GM23338 (cell line): Measurements from ENCODE around the gene SULF2. TPM values are rescaled to one million over a fixed set of nuclear protein-coding genes. Genes with fewer than 3 reads are reported as not detected.
A peak's percentile ranks its signal among the peaks of the same experiment; 100 is the strongest.

Experiments used
- ATAC-seq: fragments of 200-7000 bp; cut with Tn5 transposase; 3 replicates; pipeline ENCODE4 v1.9.1; 2020
- DNase-seq: peaks from one replicate; pipeline ENCODE4 v3.0.0-alpha.2; 2015; ENCODE audit warnings: low spot score
- H2AFZ ChIP-seq: fragments of 200-600 bp; sonication (generic); 2 replicates; pipeline ENCODE4 v1.8.0; 2016; ENCODE audit warnings: antibody characterized with exemption, mild to moderate bottlenecking, moderate library complexity
- H3F3A ChIP-seq: fragments of 200-600 bp; sonication (generic); replicated peaks from 2 replicates; pipeline ENCODE4 v1.8.0; 2017; ENCODE audit warnings: antibody characterized with exemption, mixed run types, low read depth
- H3K27ac ChIP-seq: fragments of 200-600 bp; sonication (generic); 2 replicates; pipeline ENCODE4 v1.6.1; 2016; ENCODE audit warnings: low read depth
- H3K27me3 ChIP-seq: fragments of 200-600 bp; sonication (generic); 2 replicates; pipeline ENCODE4 v1.8.0; 2016; ENCODE audit warnings: mild to moderate bottlenecking, mixed run types, moderate library complexity; ENCODE audit not compliant: insufficient read depth
- H3K36me3 ChIP-seq: fragments of 200-600 bp; sonication (generic); 2 replicates; pipeline ENCODE4 v1.8.0; 2016; ENCODE audit warnings: mild to moderate bottlenecking; ENCODE audit not compliant: insufficient read depth
- H3K4me1 ChIP-seq: fragments of 200-600 bp; sonication (generic); 2 replicates; pipeline ENCODE4 v1.8.0; 2016; ENCODE audit warnings: mild to moderate bottlenecking, moderate library complexity; ENCODE audit not compliant: insufficient read depth
- H3K4me2 ChIP-seq: fragments of 200-600 bp; sonication (generic); 2 replicates; pipeline ENCODE4 v1.7.1; 2017; ENCODE audit warnings: mixed run types
- H3K4me3 ChIP-seq: fragments of 200-600 bp; sonication (generic); 2 replicates; pipeline ENCODE4 v1.6.1; 2016; ENCODE audit warnings: mixed run types
- H3K79me2 ChIP-seq: fragments of 200-600 bp; sonication (generic); replicated peaks from 2 replicates; pipeline ENCODE4 v1.8.0; 2017; ENCODE audit warnings: mild to moderate bottlenecking; ENCODE audit not compliant: insufficient read depth
- H3K9me2 ChIP-seq: fragments of 200-600 bp; sonication (generic); 2 replicates; pipeline ENCODE4 v1.8.0; 2017; ENCODE audit not compliant: insufficient read depth
- H4K20me1 ChIP-seq: fragments of 200-600 bp; sonication (generic); replicated peaks from 2 replicates; pipeline ENCODE4 v1.8.0; 2017; ENCODE audit warnings: mild to moderate bottlenecking; ENCODE audit not compliant: insufficient read depth
- H3K27ac Mint-ChIP-seq: 2 replicates; pipeline ENCODE4 v1.8.0; 2020; ENCODE audit warnings: inconsistent platforms, mild to moderate bottlenecking, moderate library complexity, mixed read lengths
- H3K27me3 Mint-ChIP-seq: 3 replicates; pipeline ENCODE4 v1.8.0; 2022; ENCODE audit warnings: low read depth, mild to moderate bottlenecking, moderate library complexity, mixed read lengths, inconsistent platforms; ENCODE audit not compliant: insufficient read depth, poor library complexity
- H3K36me3 Mint-ChIP-seq: 3 replicates; pipeline ENCODE4 v1.8.0; 2021; ENCODE audit warnings: low read depth, mild to moderate bottlenecking, inconsistent platforms, moderate library complexity, mixed read lengths
- H3K4me1 Mint-ChIP-seq: 3 replicates; pipeline ENCODE4 v1.8.0; 2020; ENCODE audit warnings: mild to moderate bottlenecking, inconsistent platforms, mixed read lengths
- H3K4me3 Mint-ChIP-seq: 3 replicates; pipeline ENCODE4 v1.8.0; 2021; ENCODE audit warnings: moderate library complexity, mild to moderate bottlenecking, inconsistent platforms, mixed read lengths
- H3K9me3 Mint-ChIP-seq: 3 replicates; pipeline ENCODE4 v1.8.0; 2020; ENCODE audit warnings: moderate library complexity, mild to moderate bottlenecking, inconsistent platforms, mixed read lengths
- CREB1 ChIP-seq: fragments of 250-450 bp; sonication (Bioruptor Pico); IDR thresholded peaks from 2 replicates; pipeline ENCODE4 v1.5.0; 2020; ENCODE audit warnings: low read depth, mild to moderate bottlenecking, moderate library complexity
- EZH2 ChIP-seq: fragments of 200-600 bp; sonication (generic); IDR thresholded peaks from one replicate; pipeline ENCODE4 v1.8.0; 2017; ENCODE audit warnings: antibody characterized with exemption, mild to moderate bottlenecking, low read depth; ENCODE audit not compliant: unreplicated experiment
- EZH2phosphoT487 ChIP-seq: fragments of 200-600 bp; sonication (generic); IDR thresholded peaks from one replicate; pipeline ENCODE4 v1.8.1; 2018; ENCODE audit warnings: antibody characterized with exemption; ENCODE audit not compliant: unreplicated experiment
- NANOG ChIP-seq: IDR thresholded peaks from 2 replicates; pipeline ENCODE4 v1.6.1; 2016; ENCODE audit warnings: antibody characterized with exemption, borderline replicate concordance
- STAT1 ChIP-seq: IDR thresholded peaks from one replicate; pipeline ENCODE4 v1.6.1; 2016; ENCODE audit warnings: antibody characterized with exemption; ENCODE audit not compliant: unreplicated experiment
- ZNF114 ChIP-seq: fragments of 250-450 bp; sonication (Bioruptor Pico); IDR thresholded peaks from 2 replicates; pipeline ENCODE4 v1.5.0; 2020; ENCODE audit warnings: mild to moderate bottlenecking, moderate library complexity
- polyA plus RNA-seq: library from polyadenylated mRNA; unstranded; fragments of >200 nt; fragmentation: Nextera tagmentation; extraction: Ambion mirVana; gene quantifications from 2 replicates; pipeline ENCODE4 v1.2.1, GENCODE V29; 2016
- total RNA-seq: library from RNA; depleted of rRNA; stranded (reverse); fragments of >200 nt; shearing (Covaris generic); gene quantifications from 2 replicates; pipeline ENCODE4 v1.2.3, GENCODE V29; 2014
- TF ChIP-seq, protein P1 (sequence below): IDR thresholded peaks from one replicate; pipeline ENCODE4 v1.6.1; 2018; ENCODE audit warnings: antibody characterized with exemption; ENCODE audit not compliant: unreplicated experiment
- TF ChIP-seq, protein P2 (sequence below): fragments of 250-450 bp; sonication (Bioruptor Pico); IDR thresholded peaks from 2 replicates; pipeline ENCODE4 v1.5.0; 2020; ENCODE audit warnings: mild to moderate bottlenecking, moderate library complexity
- TF ChIP-seq, protein P3 (sequence below), 2 experiments: fragments of 200-600 bp in 1 of 2; sonication (generic) in 1 of 2; conservative IDR thresholded peaks; 2 replicates each; pipeline versions ENCODE4 v1.5.1 to v1.6.1; 2016 to 2017; ENCODE audit warnings: antibody characterized with exemption in 2 of 2, low read depth in 2 of 2, mild to moderate bottlenecking in 2 of 2, moderate library complexity in 1 of 2

The SULF2 gene
- total and polyA plus RNA-seq, 2 experiments from 2014 or later, result 9.5 to 20.7 TPM

DNA sequence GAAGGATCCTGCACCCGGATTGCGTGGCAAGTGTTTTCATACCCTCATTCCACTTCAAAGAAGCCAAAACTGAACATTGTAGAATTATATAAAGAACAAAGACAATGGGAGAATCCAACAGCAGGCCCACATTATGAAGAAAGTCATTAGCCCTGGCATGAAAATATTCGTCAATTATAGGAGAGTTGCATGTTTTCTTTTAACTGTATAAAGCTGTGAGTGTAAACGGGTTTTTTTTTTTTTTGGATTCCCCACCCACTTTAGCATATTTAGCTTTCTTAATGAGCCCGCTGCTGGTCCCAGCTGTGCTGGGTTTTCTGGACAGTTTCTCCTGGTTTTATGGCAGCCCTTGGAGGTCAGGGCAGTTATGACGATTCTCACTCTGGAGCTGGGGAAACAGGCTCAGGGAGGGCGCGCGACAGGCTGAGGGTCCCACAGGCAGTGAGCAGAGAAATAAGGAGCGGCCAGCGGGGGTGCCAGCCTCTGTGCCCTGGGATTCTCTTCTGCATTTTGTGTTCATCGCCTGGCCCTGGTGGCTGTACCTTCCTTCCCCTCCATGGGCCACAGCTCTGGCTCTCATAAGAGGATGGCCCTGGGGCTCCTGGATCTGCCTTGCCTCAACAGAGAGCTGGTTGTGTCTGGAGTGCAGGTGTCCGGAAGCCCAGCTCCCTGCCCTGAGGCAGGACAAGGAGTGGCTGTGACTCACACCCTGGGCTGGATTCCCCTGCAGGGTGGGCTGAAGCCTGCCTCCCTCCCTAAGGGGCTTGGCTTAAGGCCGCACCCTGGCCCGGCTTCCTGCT, 24.1 kb upstream of the SULF2 start:
- H3K36me3 Mint-ChIP-seq, result peaks cover 8% of the 10 kb centered on the region; the same call in 2 of the 3 replicates
- Histone ChIP-seq H3K79me2 (no peaks in the 10 kb centered on the region), H3F3A (no peaks in the 10 kb centered on the region), H3K4me1 (peaks cover 5% of the 10 kb centered on the region), H3K4me3 (no peak overlapping the region), H4K20me1 (no peaks in the 10 kb centered on the region), H3K9me2 (no peaks in the 10 kb centered on the region), H3K27me3 (no peaks in the 10 kb centered on the region), H3K4me2 (no peak overlapping the region), H3K27ac (no peak overlapping the region), H3K36me3 (no peaks in the 10 kb centered on the region), H2AFZ (peak overlapping the region; percentile 56; the same call in 1 of the 2 replicates)
- H3K4me3 Mint-ChIP-seq, result no peak overlapping the region
- H3K9me3 Mint-ChIP-seq, result peaks cover 12% of the 10 kb centered on the region
- peaks cover 11% of the 10 kb centered on the region for H3K4me1 Mint-ChIP-seq
- H3K27me3 Mint-ChIP-seq, result no peaks in the 10 kb centered on the region
- no peak overlapping the region for H3K27ac Mint-ChIP-seq
- TF ChIP-seq, protein P1, sequence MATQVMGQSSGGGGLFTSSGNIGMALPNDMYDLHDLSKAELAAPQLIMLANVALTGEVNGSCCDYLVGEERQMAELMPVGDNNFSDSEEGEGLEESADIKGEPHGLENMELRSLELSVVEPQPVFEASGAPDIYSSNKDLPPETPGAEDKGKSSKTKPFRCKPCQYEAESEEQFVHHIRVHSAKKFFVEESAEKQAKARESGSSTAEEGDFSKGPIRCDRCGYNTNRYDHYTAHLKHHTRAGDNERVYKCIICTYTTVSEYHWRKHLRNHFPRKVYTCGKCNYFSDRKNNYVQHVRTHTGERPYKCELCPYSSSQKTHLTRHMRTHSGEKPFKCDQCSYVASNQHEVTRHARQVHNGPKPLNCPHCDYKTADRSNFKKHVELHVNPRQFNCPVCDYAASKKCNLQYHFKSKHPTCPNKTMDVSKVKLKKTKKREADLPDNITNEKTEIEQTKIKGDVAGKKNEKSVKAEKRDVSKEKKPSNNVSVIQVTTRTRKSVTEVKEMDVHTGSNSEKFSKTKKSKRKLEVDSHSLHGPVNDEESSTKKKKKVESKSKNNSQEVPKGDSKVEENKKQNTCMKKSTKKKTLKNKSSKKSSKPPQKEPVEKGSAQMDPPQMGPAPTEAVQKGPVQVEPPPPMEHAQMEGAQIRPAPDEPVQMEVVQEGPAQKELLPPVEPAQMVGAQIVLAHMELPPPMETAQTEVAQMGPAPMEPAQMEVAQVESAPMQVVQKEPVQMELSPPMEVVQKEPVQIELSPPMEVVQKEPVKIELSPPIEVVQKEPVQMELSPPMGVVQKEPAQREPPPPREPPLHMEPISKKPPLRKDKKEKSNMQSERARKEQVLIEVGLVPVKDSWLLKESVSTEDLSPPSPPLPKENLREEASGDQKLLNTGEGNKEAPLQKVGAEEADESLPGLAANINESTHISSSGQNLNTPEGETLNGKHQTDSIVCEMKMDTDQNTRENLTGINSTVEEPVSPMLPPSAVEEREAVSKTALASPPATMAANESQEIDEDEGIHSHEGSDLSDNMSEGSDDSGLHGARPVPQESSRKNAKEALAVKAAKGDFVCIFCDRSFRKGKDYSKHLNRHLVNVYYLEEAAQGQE, result no peak
- TF ChIP-seq EZH2 (no peak), ZNF114 (CRISPR knock-in tag) (no peak)
- DNase-seq (no peak), ATAC-seq (peak; percentile 60)

DNA sequence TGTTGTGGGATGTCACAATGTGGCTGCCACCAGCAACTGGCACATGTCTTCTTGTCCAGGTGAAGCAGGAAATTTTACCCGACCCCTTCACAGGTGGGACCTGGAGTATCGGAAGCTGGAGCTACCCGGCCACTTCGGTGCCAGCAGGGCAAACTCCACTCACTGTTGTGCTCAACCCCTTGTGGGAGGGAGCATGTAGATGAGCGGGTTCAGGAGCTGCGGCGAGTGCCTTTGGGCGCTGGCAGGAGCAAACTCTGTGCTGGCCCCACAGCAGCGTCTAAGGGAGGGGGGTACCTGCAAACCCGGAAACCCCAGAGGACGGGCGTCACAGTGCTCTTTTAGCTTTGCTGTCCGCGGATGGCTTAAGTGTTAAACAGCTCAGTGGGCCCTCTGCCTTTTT, 20.7 kb upstream of the SULF2 start:
- H3K4me1 Mint-ChIP-seq, result peaks cover 17% of the 10 kb centered on the region
- TF ChIP-seq ZNF114 (CRISPR knock-in tag) (no peak), NANOG (no peak), EZH2 (no peak), STAT1 (no peak), EZH2phosphoT487 (no peak), CREB1 (no peak)
- TF ChIP-seq, protein P2, sequence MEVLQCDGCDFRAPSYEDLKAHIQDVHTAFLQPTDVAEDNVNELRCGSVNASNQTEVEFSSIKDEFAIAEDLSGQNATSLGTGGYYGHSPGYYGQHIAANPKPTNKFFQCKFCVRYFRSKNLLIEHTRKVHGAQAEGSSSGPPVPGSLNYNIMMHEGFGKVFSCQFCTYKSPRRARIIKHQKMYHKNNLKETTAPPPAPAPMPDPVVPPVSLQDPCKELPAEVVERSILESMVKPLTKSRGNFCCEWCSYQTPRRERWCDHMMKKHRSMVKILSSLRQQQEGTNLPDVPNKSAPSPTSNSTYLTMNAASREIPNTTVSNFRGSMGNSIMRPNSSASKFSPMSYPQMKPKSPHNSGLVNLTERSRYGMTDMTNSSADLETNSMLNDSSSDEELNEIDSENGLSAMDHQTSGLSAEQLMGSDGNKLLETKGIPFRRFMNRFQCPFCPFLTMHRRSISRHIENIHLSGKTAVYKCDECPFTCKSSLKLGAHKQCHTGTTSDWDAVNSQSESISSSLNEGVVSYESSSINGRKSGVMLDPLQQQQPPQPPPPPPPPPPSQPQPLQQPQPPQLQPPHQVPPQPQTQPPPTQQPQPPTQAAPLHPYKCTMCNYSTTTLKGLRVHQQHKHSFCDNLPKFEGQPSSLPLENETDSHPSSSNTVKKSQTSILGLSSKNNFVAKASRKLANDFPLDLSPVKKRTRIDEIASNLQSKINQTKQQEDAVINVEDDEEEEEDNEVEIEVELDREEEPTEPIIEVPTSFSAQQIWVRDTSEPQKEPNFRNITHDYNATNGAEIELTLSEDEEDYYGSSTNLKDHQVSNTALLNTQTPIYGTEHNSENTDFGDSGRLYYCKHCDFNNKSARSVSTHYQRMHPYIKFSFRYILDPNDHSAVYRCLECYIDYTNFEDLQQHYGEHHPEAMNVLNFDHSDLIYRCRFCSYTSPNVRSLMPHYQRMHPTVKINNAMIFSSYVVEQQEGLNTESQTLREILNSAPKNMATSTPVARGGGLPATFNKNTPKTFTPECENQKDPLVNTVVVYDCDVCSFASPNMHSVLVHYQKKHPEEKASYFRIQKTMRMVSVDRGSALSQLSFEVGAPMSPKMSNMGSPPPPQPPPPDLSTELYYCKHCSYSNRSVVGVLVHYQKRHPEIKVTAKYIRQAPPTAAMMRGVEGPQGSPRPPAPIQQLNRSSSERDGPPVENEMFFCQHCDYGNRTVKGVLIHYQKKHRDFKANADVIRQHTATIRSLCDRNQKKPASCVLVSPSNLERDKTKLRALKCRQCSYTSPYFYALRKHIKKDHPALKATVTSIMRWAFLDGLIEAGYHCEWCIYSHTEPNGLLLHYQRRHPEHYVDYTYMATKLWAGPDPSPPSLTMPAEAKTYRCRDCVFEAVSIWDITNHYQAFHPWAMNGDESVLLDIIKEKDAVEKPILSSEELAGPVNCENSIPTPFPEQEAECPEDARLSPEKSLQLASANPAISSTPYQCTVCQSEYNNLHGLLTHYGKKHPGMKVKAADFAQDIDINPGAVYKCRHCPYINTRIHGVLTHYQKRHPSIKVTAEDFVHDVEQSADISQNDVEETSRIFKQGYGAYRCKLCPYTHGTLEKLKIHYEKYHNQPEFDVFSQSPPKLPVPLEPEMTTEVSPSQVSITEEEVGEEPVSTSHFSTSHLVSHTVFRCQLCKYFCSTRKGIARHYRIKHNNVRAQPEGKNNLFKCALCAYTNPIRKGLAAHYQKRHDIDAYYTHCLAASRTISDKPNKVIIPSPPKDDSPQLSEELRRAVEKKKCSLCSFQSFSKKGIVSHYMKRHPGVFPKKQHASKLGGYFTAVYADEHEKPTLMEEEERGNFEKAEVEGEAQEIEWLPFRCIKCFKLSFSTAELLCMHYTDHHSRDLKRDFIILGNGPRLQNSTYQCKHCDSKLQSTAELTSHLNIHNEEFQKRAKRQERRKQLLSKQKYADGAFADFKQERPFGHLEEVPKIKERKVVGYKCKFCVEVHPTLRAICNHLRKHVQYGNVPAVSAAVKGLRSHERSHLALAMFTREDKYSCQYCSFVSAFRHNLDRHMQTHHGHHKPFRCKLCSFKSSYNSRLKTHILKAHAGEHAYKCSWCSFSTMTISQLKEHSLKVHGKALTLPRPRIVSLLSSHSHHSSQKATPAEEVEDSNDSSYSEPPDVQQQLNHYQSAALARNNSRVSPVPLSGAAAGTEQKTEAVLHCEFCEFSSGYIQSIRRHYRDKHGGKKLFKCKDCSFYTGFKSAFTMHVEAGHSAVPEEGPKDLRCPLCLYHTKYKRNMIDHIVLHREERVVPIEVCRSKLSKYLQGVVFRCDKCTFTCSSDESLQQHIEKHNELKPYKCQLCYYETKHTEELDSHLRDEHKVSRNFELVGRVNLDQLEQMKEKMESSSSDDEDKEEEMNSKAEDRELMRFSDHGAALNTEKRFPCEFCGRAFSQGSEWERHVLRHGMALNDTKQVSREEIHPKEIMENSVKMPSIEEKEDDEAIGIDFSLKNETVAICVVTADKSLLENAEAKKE (CRISPR knock-in tag), result no peak
- TF ChIP-seq, protein P3, sequence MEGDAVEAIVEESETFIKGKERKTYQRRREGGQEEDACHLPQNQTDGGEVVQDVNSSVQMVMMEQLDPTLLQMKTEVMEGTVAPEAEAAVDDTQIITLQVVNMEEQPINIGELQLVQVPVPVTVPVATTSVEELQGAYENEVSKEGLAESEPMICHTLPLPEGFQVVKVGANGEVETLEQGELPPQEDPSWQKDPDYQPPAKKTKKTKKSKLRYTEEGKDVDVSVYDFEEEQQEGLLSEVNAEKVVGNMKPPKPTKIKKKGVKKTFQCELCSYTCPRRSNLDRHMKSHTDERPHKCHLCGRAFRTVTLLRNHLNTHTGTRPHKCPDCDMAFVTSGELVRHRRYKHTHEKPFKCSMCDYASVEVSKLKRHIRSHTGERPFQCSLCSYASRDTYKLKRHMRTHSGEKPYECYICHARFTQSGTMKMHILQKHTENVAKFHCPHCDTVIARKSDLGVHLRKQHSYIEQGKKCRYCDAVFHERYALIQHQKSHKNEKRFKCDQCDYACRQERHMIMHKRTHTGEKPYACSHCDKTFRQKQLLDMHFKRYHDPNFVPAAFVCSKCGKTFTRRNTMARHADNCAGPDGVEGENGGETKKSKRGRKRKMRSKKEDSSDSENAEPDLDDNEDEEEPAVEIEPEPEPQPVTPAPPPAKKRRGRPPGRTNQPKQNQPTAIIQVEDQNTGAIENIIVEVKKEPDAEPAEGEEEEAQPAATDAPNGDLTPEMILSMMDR (conservative IDR thresholded peaks at IDR 0.05; ENCODE audit: low read depth in 2 of 2), result no peak

More for the DNA sequence above, 20.7 kb upstream of the SULF2 start:
- peaks cover 3% of the 10 kb centered on the region for H3K27me3 Mint-ChIP-seq
- no peaks in the 10 kb centered on the region for H3K9me2 ChIP-seq
- H3K27ac ChIP-seq, result no peak overlapping the region
- H2AFZ ChIP-seq, result 0 out of 2 replicates have a peak overlapping the region, but pooled peaks have one; percentile 7
- H3K36me3 ChIP-seq, result no peaks in the 10 kb centered on the region
- H3F3A ChIP-seq, result no peaks in the 10 kb centered on the region
- H3K9me3 Mint-ChIP-seq, result peaks cover 12% of the 10 kb centered on the region
- no peak overlapping the region for H3K27ac Mint-ChIP-seq
- H3K4me3 Mint-ChIP-seq, result no peak overlapping the region
- ATAC-seq (no peak), DNase-seq (no peak)
- H4K20me1 ChIP-seq, result no peaks in the 10 kb centered on the region
- H3K4me3 ChIP-seq, result no peak overlapping the region
- H3K79me2 ChIP-seq, result no peaks in the 10 kb centered on the region
- H3K27me3 ChIP-seq, result no peaks in the 10 kb centered on the region
- H3K36me3 Mint-ChIP-seq, result peaks cover 8% of the 10 kb centered on the region; the same call in 2 of the 3 replicates
- H3K4me1 ChIP-seq, result peaks cover 5% of the 10 kb centered on the region
- H3K4me2 ChIP-seq, result no peak overlapping the region
